SK-N-SH (cell line): ENCODE results near the gene AARS2. TPM values are rescaled to one million over a fixed set of nuclear protein-coding genes. Genes with fewer than 3 reads are reported as not detected.

Experiments
- CTCF ChIA-PET: fragments of 300-600, 350-600 bp; formaldehyde crosslinking; extraction: SDS; loops from one replicate; lab custom pipeline; 2021; lab: Yijun Ruan, JAX
- POLR2A ChIA-PET: fragments of 350-600 bp; sonication (Branson Sonifier 250); formaldehyde crosslinking; extraction: SDS; loops from one replicate; lab custom pipeline; 2020; ENCODE audit warnings: antibody characterized with exemption, inconsistent platforms; lab: Yijun Ruan, JAX
- DNase-seq: peaks from one replicate; pipeline ENCODE4 v3.0.0; 2012
- H2AFZ ChIP-seq: fragments of 200-600 bp; sonication (generic); 2 replicates; pipeline ENCODE4 v1.8.1; 2016; ENCODE audit warnings: antibody characterized with exemption, mild to moderate bottlenecking, low read depth
- H3F3A ChIP-seq: fragments of 200-600 bp; sonication (generic); replicated peaks from 2 replicates; pipeline ENCODE3; 2016; ENCODE audit warnings: antibody characterized with exemption, mild to moderate bottlenecking; ENCODE audit not compliant: insufficient read depth
- H3K27ac ChIP-seq, 2 experiments: fragments of 200-500 bp in 1 of 2; fragments of 200-600 bp in 1 of 2; sonication (Bioruptor generic) in 1 of 2; sonication (generic), shearing (Covaris generic) in 1 of 2; 2 replicates each; pipeline versions ENCODE4 v1.5.1 to v1.6.1; 2014 to 2016; ENCODE audit warnings: low read depth in 2 of 2, inconsistent platforms in 1 of 2, low read length in 1 of 2, mild to moderate bottlenecking in 1 of 2, mixed read lengths in 1 of 2
- H3K27me3 ChIP-seq: fragments of 200-600 bp; sonication (generic), shearing (Covaris generic); 2 replicates; pipeline ENCODE4 v1.6.1; 2016; ENCODE audit warnings: mixed run types; ENCODE audit not compliant: insufficient read depth
- H3K36me3 ChIP-seq, 2 experiments: fragments of 200-500 bp in 1 of 2; fragments of 200-600 bp in 1 of 2; sonication (Bioruptor generic) in 1 of 2; sonication (generic) in 1 of 2; replicated peaks in 1 of 2; 2 replicates each; pipeline versions ENCODE3 to v1.5.1; 2014 to 2016; ENCODE audit warnings: low read length in 1 of 2, mild to moderate bottlenecking in 1 of 2; ENCODE audit not compliant: insufficient read depth in 2 of 2, control insufficient read depth in 1 of 2
- H3K4me1 ChIP-seq, 2 experiments: fragments of 200-500 bp in 1 of 2; fragments of 200-600 bp in 1 of 2; sonication (Bioruptor generic) in 1 of 2; sonication (generic), shearing (Covaris generic) in 1 of 2; 2 replicates each; pipeline versions ENCODE4 v1.5.1 to v1.6.1; 2014 to 2016; ENCODE audit warnings: low read depth in 1 of 2, low read length in 1 of 2, mixed run types in 1 of 2; ENCODE audit not compliant: insufficient read depth in 2 of 2, control insufficient read depth in 1 of 2
- H3K4me2 ChIP-seq: fragments of 200-600 bp; sonication (generic), shearing (Covaris generic); 2 replicates; pipeline ENCODE4 v1.6.1; 2017; ENCODE audit warnings: mixed run types
- H3K4me3 ChIP-seq, 2 experiments: fragments of 200-500 bp in 1 of 2; fragments of 200-600 bp in 1 of 2; sonication (Bioruptor generic) in 1 of 2; sonication (generic), shearing (Covaris generic) in 1 of 2; 2 replicates each; pipeline versions ENCODE4 v1.5.1 to v1.8.1; 2014 to 2016; ENCODE audit warnings: low read depth in 2 of 2, inconsistent platforms in 1 of 2, low read length in 1 of 2, mild to moderate bottlenecking in 1 of 2, mixed read lengths in 1 of 2, moderate library complexity in 1 of 2
- H3K79me2 ChIP-seq: fragments of 200-600 bp; sonication (generic); 2 replicates; pipeline ENCODE4 v1.8.1; 2017; ENCODE audit warnings: mild to moderate bottlenecking; ENCODE audit not compliant: insufficient read depth
- H3K9ac ChIP-seq: fragments of 200-600 bp; sonication (generic); 2 replicates; pipeline ENCODE4 v1.6.1; 2017; ENCODE audit warnings: mixed run types
- H3K9me2 ChIP-seq: fragments of 200-600 bp; sonication (generic); 2 replicates; pipeline ENCODE4 v1.6.1; 2017; ENCODE audit warnings: mixed run types
- H3K9me3 ChIP-seq: fragments of 200-600 bp; sonication (generic); 2 replicates; pipeline ENCODE4 v1.6.1; 2017; ENCODE audit warnings: mixed run types, mild to moderate bottlenecking, moderate library complexity
- H4K20me1 ChIP-seq: fragments of 200-600 bp; sonication (generic); 2 replicates; pipeline ENCODE4 v1.6.1; 2017; ENCODE audit warnings: mild to moderate bottlenecking, mixed run types; ENCODE audit not compliant: insufficient read depth
- EZH2phosphoT487 ChIP-seq: fragments of 200-600 bp; sonication (generic); IDR thresholded peaks from 2 replicates; pipeline ENCODE4 v1.6.1; 2017; ENCODE audit warnings: low read depth, mixed run types, mild to moderate bottlenecking, antibody characterized with exemption, moderate library complexity, borderline replicate concordance
- FOSL2 ChIP-seq: IDR thresholded peaks from 2 replicates; pipeline ENCODE4 v1.4.0; 2012; ENCODE audit warnings: low read depth, mild to moderate bottlenecking, moderate library complexity, borderline replicate concordance
- NFIC ChIP-seq: IDR thresholded peaks from 2 replicates; pipeline ENCODE4 v1.4.0; 2012; ENCODE audit warnings: borderline replicate concordance
- NRF1 ChIP-seq: IDR thresholded peaks from 2 replicates; pipeline ENCODE4 v1.6.1; 2012; ENCODE audit warnings: low read depth, mild to moderate bottlenecking, low read length
- POLR2AphosphoS5 ChIP-seq: IDR thresholded peaks from 2 replicates; pipeline ENCODE4 v1.6.1; 2012; ENCODE audit warnings: low read depth, low read length
- RAD21 ChIP-seq: IDR thresholded peaks from 2 replicates; pipeline ENCODE4 v1.6.1; 2012; ENCODE audit warnings: mild to moderate bottlenecking, low read length
- RCOR1 ChIP-seq: fragments of 150-350 bp; IDR thresholded peaks from 2 replicates; pipeline ENCODE4 v1.6.1; 2017; ENCODE audit warnings: antibody characterized with exemption, low read length
- RFX5 ChIP-seq: IDR thresholded peaks from 2 replicates; pipeline ENCODE4 v1.6.1; 2012; ENCODE audit warnings: mild to moderate bottlenecking, improper control_type of control experiment, low read length
- RXRA ChIP-seq: IDR thresholded peaks from 2 replicates; pipeline ENCODE4 v1.4.0; 2012; ENCODE audit warnings: low read depth, mild to moderate bottlenecking, borderline replicate concordance
- SIN3A ChIP-seq: IDR thresholded peaks from 2 replicates; pipeline ENCODE4 v1.6.1; 2012; ENCODE audit warnings: low read depth, mild to moderate bottlenecking, low read length, moderate library complexity, borderline replicate concordance
- TAF1 ChIP-seq: IDR thresholded peaks from 2 replicates; pipeline ENCODE4 v1.6.1; 2012; ENCODE audit warnings: low read depth, mild to moderate bottlenecking, low read length, moderate library complexity, borderline replicate concordance
- WGBS: methylation state at CpG from one replicate; pipeline ENCODE4 v1.1.6; 2017; ENCODE audit warnings: low lambda C conversion rate; 5-methylcytosine and 5-hydroxymethylcytosine counted together
- polyA plus RNA-seq, 3 experiments: library from polyadenylated mRNA; depleted of rRNA; stranded (reverse); fragments of >200 nt; gene quantifications; 2 replicates each; pipeline ENCODE4 v1.2.3, GENCODE V29; 2012
- TF ChIP-seq, protein P1 (sequence below): fragments of 200-600 bp; sonication (generic); IDR thresholded peaks from 2 replicates; pipeline ENCODE4 v1.6.1; 2017; ENCODE audit warnings: antibody characterized with exemption, mild to moderate bottlenecking, moderate library complexity
- TF ChIP-seq, protein P2 (sequence below): fragments of 150-350 bp; IDR thresholded peaks from 2 replicates; pipeline ENCODE4 v1.6.1; 2016; ENCODE audit warnings: mild to moderate bottlenecking, low read depth, low read length
- TF ChIP-seq, protein P3 (sequence below): IDR thresholded peaks from 2 replicates; pipeline ENCODE4 v1.4.0; 2012; ENCODE audit warnings: low read depth, borderline replicate concordance
- TF ChIP-seq, protein P4 (sequence below): IDR thresholded peaks from 2 replicates; pipeline ENCODE4 v1.4.0; 2012; ENCODE audit warnings: low read depth
- TF ChIP-seq, protein P5 (sequence below): IDR thresholded peaks from 2 replicates; pipeline ENCODE4 v1.4.0; 2012; ENCODE audit warnings: low read depth, borderline replicate concordance

AARS2 gene
- polyA plus RNA-seq, 1 of the 3 experiments (the other 2 are of a cell fraction): 9.5 TPM

DNA sequence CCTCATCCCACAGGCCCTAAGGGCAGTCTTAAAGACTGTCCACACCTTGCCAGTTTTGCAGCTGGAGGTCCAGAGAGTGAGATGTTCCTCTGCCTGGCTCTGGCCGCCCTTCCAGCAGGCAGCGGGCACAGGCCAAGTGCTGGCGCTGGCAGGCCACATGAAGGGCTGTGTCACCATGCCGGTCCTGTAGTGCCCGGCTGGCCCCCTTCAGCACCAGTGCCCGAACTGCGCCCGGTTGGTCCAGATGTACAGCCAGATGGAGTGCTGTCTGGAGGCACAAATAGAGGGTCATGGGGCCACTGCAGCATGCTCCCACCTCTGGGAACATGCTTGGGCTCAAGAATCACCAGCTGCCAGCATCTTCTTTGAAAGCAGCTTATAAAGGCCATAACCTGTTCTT, 51.6 kb downstream of the AARS2 start:
- Histone ChIP-seq H3K9ac (no peak overlapping the region), H3K4me3 (no peak overlapping the region), H4K20me1 (0 out of 2 replicates have a peak, but pooled peaks cover 1% of the 10 kb centered on the region), H3K9me2 (no peaks in the 10 kb centered on the region), H3K79me2 (peaks cover 27% of the 10 kb centered on the region), H3K4me2 (no peak overlapping the region), H3K27me3 (no peaks in the 10 kb centered on the region), H3K36me3 (peaks cover 0 to 10% of the 10 kb centered on the region in 2 experiments), H2AFZ (no peak overlapping the region), H3K27ac (no peak overlapping the region), H3K9me3 (no peaks in the 10 kb centered on the region), H3F3A (peaks cover 7% of the 10 kb centered on the region), H3K4me1 (peaks cover 16 to 33% of the 10 kb centered on the region in 2 experiments; a peak in 2 of 4 replicates)
- DNase-seq: no peak
- 87% methylated on average over 6 of the region's 8 CpGs for WGBS
- POLR2A ChIA-PET: no interaction called here
- TF ChIP-seq RFX5: no peak
- TF ChIP-seq, protein P1, sequence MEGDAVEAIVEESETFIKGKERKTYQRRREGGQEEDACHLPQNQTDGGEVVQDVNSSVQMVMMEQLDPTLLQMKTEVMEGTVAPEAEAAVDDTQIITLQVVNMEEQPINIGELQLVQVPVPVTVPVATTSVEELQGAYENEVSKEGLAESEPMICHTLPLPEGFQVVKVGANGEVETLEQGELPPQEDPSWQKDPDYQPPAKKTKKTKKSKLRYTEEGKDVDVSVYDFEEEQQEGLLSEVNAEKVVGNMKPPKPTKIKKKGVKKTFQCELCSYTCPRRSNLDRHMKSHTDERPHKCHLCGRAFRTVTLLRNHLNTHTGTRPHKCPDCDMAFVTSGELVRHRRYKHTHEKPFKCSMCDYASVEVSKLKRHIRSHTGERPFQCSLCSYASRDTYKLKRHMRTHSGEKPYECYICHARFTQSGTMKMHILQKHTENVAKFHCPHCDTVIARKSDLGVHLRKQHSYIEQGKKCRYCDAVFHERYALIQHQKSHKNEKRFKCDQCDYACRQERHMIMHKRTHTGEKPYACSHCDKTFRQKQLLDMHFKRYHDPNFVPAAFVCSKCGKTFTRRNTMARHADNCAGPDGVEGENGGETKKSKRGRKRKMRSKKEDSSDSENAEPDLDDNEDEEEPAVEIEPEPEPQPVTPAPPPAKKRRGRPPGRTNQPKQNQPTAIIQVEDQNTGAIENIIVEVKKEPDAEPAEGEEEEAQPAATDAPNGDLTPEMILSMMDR: no peak
- TF ChIP-seq, protein P2, sequence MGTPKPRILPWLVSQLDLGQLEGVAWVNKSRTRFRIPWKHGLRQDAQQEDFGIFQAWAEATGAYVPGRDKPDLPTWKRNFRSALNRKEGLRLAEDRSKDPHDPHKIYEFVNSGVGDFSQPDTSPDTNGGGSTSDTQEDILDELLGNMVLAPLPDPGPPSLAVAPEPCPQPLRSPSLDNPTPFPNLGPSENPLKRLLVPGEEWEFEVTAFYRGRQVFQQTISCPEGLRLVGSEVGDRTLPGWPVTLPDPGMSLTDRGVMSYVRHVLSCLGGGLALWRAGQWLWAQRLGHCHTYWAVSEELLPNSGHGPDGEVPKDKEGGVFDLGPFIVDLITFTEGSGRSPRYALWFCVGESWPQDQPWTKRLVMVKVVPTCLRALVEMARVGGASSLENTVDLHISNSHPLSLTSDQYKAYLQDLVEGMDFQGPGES: no peak
- CTCF ChIA-PET: interaction anchor here (0.9 to 2.2 kb wide), 11 partner anchors 8 to 171 kb away, joined by 3 to 11 read pairs (median 4); partner anchors contain the start of genes AARS2, HSP90AB1 and SLC29A1

DNA sequence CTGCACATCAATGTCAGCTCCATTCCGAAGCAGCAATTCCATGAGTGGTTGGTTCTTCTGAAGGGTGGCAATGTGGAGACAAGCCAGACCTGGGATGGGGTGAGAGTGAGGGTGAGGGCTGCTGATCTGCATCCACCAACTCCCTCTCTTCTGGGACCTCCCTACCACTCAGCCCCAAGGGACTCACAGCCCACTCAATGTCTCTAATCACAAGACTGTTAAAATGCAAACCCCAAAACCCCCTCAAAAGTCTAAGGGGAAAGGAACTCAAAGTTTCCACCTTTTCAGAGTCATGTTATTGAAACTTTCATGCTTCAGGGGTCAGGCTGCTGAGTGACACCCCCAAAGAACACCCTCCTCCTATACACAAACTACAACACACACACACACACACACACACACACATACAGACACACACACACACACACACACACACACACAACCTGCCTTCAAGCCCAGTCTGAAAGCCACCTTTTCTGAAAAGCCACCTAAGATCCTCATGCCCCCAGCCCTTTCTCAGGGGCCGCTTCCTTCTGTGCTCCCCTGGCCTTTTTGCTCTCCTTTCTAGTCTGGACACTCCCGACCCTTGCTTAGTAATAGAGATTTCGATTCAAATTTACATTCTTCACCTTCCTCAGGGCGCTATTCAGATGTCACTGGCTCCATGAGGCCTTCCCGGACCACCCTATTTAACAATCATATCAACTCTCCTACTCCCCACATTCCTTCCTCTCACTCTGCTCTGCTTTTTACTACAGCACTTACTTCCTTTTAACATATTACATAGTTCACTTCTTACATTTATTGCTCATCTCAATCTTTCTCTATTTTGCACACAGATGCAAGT, 52.5 kb downstream of the AARS2 start:
- TF ChIP-seq NRF1 (no peak), NFIC (no peak), SIN3A (no peak), RXRA (no peak), FOSL2 (no peak), EZH2phosphoT487 (no peak), RFX5 (no peak), TAF1 (no peak), RAD21 (no peak), POLR2AphosphoS5 (no peak), RCOR1 (no peak)
- TF ChIP-seq, protein P1: no peak
- TF ChIP-seq, protein P3, sequence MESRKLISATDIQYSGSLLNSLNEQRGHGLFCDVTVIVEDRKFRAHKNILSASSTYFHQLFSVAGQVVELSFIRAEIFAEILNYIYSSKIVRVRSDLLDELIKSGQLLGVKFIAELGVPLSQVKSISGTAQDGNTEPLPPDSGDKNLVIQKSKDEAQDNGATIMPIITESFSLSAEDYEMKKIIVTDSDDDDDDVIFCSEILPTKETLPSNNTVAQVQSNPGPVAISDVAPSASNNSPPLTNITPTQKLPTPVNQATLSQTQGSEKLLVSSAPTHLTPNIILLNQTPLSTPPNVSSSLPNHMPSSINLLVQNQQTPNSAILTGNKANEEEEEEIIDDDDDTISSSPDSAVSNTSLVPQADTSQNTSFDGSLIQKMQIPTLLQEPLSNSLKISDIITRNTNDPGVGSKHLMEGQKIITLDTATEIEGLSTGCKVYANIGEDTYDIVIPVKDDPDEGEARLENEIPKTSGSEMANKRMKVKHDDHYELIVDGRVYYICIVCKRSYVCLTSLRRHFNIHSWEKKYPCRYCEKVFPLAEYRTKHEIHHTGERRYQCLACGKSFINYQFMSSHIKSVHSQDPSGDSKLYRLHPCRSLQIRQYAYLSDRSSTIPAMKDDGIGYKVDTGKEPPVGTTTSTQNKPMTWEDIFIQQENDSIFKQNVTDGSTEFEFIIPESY: no peak
- TF ChIP-seq, protein P4, sequence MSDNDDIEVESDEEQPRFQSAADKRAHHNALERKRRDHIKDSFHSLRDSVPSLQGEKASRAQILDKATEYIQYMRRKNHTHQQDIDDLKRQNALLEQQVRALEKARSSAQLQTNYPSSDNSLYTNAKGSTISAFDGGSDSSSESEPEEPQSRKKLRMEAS: no peak
- TF ChIP-seq, protein P5, sequence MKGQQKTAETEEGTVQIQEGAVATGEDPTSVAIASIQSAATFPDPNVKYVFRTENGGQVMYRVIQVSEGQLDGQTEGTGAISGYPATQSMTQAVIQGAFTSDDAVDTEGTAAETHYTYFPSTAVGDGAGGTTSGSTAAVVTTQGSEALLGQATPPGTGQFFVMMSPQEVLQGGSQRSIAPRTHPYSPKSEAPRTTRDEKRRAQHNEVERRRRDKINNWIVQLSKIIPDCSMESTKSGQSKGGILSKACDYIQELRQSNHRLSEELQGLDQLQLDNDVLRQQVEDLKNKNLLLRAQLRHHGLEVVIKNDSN: no peak
- H3K27me3 ChIP-seq: no peaks in the 10 kb centered on the region
- peaks cover 10% of the 10 kb centered on the region for H4K20me1 ChIP-seq
- whole genome bisulfite sequencing: 90% methylated on average over 6 of the region's 6 CpGs
- no peak overlapping the region for H3K4me3 ChIP-seq
- no peak overlapping the region for H3K9ac ChIP-seq
- ChIA-PET CTCF (interaction anchor here (1.0 to 1.3 kb wide), 4 partner anchors 7 to 88 kb away, joined by 3 to 4 read pairs (median 4); no protein-coding TSS in a partner anchor), POLR2A (no interaction called here)
- H3K9me3 ChIP-seq: no peaks in the 10 kb centered on the region
- peaks cover 13 to 42% of the 10 kb centered on the region in 2 experiments; a peak in 2 of 4 replicates for H3K4me1 ChIP-seq
- peaks cover 36% of the 10 kb centered on the region for H3K79me2 ChIP-seq
- peaks cover 0 to 12% of the 10 kb centered on the region in 2 experiments for H3K36me3 ChIP-seq
- H2AFZ ChIP-seq: no peak overlapping the region
- H3F3A ChIP-seq: peaks cover 10% of the 10 kb centered on the region
- H3K27ac ChIP-seq: no peak overlapping the region
- no peaks in the 10 kb centered on the region for H3K9me2 ChIP-seq
- no peak overlapping the region for H3K4me2 ChIP-seq
- no peak for DNase-seq
